Skeletal muscle satellite cell (primary cell): ENCODE results near the gene SCNN1A.
"Not testable (repeated sequence)": the region's sequence is repeated elsewhere in the genome, so short reads cannot be mapped to it uniquely, and the experiment has no call there.

ENCODE experiments used
- H3K27me3 ChIP-seq: 2 replicates; pipeline ENCODE4 v1.7.0; 2013; ENCODE audit warnings: low read length; ENCODE audit not compliant: control insufficient read depth, insufficient read depth
- H3K36me3 ChIP-seq: 2 replicates; pipeline ENCODE4 v1.7.0; 2013; ENCODE audit warnings: mild to moderate bottlenecking, control low read depth, low read length; ENCODE audit not compliant: insufficient read depth
- H3K4me1 ChIP-seq: 2 replicates; pipeline ENCODE4 v1.7.0; 2013; ENCODE audit warnings: low read length; ENCODE audit not compliant: control insufficient read depth, insufficient read depth
- H3K4me2 ChIP-seq: 2 replicates; pipeline ENCODE4 v1.7.0; 2013; ENCODE audit warnings: mild to moderate bottlenecking, low read length
- H3K4me3 ChIP-seq: 2 replicates; pipeline ENCODE4 v1.7.0; 2013; ENCODE audit warnings: low read length
- H3K9ac ChIP-seq: 2 replicates; pipeline ENCODE4 v1.7.0; 2013; ENCODE audit warnings: mild to moderate bottlenecking, low read depth, low read length, moderate library complexity
- H3K9me3 ChIP-seq: replicated peaks from 2 replicates; pipeline ENCODE4 v1.7.0; 2013; ENCODE audit warnings: mild to moderate bottlenecking, control low read depth, low read length

Gene SCNN1A

DNA sequence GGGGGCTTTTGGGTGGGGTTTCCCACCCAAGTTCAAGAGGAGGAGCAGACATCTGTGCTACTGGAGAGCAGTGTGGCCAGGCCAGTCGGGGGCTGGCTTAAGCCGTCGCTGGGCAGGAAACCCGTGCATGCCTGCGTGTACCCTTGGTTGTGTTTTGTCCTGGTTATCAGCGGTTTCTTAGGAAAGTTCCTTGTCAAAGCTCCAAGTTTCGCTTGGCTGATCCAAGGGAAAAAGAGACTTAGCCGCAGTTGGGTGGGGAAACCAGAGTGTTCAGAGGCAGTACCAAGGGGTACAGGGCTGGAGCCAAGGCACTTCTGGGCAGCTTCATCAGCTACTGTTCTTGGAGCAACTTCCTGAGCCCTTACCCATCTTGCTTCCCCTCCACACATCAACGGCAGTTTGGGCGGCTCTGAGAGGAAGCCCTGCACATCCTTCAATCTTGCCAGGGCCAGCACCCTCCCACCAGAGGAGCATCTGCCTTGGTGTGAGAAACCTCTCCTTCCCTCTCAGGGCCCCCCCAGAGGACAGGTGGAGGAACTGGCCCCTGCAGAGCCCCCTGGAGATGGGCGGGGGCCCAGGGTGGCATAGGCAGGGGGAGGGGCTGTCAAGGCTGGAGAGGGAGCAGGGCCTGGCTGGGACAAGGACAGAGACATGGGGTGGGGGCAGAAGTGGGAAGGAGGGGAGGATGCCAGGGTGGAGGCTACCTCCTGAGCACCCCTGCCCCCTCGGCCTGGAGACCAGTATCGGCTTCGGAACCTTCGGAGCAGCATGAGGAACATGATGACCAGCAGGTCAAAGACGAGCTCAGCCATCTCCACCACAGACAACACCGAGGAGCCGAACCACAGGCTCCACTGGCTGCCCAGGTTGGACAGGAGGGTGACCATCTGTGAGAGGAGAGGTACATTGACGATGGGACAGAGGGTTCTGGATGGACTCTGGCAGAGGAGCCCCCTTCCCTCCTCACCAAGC lies 27.7 kb downstream of the SCNN1A start:
- Histone ChIP-seq H3K4me3 (no peak overlapping the region), H3K4me2 (peak overlapping the region; percentile 1), H3K9ac (no peak overlapping the region), H3K9me3 (no peaks in the 10 kb centered on the region), H3K27me3 (no peaks in the 10 kb centered on the region), H3K4me1 (peaks cover 33% of the 10 kb centered on the region), H3K36me3 (no peaks in the 10 kb centered on the region)

DNA sequence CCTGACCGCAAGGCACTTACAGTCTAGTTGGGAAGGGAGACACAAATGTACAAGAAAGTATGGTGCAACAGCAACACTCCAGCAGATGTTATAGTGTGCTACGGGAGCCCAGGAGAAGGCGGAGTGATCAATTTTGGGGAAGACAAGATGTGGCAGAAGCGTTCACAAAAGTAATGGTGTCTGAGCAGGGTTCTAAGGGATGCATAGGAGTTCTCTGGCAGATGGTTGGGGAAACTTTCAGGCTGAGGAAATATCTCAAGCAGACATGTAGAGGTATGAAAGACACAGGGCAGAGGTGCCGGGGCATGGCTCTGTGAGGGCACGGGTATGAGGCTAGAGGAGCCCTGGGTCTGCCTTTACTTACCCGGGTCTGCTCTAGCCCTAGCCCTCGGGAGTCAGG lies 28.4 kb downstream of the SCNN1A start:
- Histone ChIP-seq H3K4me1 (peaks cover 38% of the 10 kb centered on the region), H3K27me3 (no peaks in the 10 kb centered on the region), H3K9ac (no peak overlapping the region), H3K9me3 (no peaks in the 10 kb centered on the region), H3K4me2 (no peak overlapping the region), H3K36me3 (no peaks in the 10 kb centered on the region), H3K4me3 (no peak overlapping the region)

DNA sequence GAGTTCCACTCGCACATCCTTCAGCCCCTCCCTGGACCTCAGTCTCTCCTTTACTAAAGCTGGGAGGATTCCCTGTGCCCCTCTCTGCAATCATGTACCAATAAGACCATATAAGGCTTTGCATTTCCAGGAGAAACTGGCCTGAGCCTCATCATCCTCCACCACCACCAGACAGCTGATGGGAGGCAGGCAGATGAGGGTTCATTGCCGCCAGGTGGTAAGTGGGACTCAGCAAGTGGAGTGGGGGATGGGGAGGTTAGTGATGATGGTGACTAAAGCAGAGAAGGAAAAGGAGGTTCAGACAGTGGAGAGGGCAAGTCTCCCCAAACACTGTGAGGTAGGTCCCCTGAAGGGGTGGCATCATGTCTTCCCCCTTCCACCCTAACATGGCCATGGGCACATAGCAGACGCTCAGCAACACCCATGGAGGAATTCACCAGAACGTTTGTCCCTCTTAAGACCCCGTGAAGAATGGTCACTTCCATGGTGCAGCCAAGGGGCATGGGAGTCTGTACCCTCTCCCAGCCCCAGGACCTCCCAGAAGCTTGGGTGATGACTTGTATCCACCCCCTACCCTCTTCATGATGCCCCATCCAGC lies 29.0 kb downstream of the SCNN1A start:
- peaks cover 38% of the 10 kb centered on the region for H3K4me1 ChIP-seq
- no peaks in the 10 kb centered on the region for H3K9me3 ChIP-seq
- H3K9ac ChIP-seq, result no peak overlapping the region
- H3K4me2 ChIP-seq, result no peak overlapping the region
- H3K27me3 ChIP-seq, result no peaks in the 10 kb centered on the region
- no peak overlapping the region for H3K4me3 ChIP-seq
- H3K36me3 ChIP-seq, result peaks cover 5% of the 10 kb centered on the region

DNA sequence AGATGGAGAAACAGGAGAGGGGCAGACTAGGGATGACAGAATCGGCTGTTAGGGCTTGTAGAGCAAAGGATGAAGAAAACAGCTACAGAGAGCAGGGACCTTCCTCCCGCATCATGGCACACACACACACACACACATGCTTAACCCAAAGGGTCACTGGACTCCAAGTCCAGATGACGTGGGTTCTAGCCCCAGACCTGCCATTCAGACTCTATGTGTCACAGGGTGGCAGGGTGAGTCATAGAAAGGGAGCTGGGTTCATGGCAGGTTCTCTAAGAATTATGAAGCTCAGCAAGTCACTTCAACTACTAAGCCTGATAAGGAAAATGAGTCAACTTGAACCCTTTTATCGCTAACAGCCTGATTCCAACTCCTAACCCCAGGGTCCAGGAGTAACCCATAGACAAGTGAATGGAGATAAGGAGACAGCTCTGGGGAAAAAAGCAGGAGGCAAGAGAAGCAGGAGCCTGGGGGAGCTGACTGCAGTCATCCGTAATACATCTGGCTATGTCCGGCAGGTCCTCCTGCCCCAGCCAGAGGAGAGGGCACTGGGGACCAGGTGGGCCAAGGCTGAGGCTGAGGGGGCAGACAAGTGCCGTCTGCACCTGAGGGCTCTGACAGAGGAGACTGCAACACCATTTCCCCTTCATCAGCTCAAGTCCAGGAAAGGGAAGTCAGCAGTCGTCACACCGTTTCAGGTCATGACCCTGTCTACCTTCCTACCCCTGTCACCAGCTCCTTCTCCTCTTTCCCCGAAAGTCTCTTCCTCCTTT lies 29.9 kb downstream of the SCNN1A start:
- Histone ChIP-seq H3K4me2 (peak overlapping the region; percentile 19), H3K9me3 (no peaks in the 10 kb centered on the region), H3K27me3 (no peaks in the 10 kb centered on the region), H3K4me1 (peaks cover 38% of the 10 kb centered on the region), H3K36me3 (peaks cover 13% of the 10 kb centered on the region), H3K4me3 (no peak overlapping the region), H3K9ac (no peak overlapping the region)

DNA sequence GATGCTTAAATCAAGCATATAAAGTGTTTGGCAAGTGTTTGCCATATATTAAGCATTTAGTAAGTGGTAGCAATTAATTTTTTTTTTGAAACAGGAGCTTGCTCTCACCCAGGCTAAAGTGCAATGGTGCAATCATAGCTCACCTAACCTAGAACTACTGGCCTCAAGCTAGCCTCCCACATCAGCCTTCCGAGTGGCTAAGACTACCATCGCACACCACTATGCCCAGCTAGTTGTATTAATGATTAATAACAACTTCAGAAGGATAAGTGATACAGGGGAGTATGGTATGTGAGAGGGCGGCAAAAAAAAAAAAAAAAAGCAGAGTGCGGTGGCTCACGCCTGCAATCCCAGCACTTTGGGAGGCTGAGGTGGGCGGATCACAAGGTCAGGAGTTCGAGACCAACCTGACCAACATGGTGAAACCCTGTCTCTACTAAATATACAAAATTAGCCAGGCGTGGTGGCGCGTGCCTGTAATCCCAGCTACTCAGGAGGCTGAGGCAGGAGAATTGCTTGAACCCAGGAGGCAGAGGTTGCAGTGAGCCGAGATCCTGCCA lies 31.2 kb downstream of the SCNN1A start:
- Histone ChIP-seq H3K4me1 (peaks cover 42% of the 10 kb centered on the region), H3K36me3 (peaks cover 22% of the 10 kb centered on the region)
- not testable (repeated sequence) for H3K9ac ChIP-seq, H3K4me3 ChIP-seq, H3K27me3 ChIP-seq, H3K9me3 ChIP-seq, H3K4me2 ChIP-seq

DNA sequence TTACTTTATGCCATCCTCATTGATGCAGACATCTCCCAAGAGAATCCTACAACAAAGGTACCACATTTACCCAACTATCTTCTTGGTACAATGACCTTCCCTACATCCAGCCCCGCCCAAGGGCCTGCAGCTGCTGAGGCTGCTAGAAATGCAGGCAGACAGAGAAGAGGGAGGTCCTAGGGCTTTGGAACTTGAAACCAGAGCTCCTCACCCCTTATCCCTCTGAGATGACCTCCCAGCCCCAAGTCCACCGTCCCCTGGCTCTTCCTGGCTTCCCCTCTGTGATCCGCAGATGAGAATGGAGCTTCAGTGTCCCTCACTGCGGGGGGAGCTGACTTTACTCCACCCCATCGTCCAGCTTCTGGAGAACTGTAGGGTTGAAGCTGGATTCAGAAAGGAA lies 31.8 kb downstream of the SCNN1A start:
- no peaks in the 10 kb centered on the region for H3K27me3 ChIP-seq
- H3K4me2 ChIP-seq, result peak overlapping the region; percentile 3
- H3K4me1 ChIP-seq, result peaks cover 49% of the 10 kb centered on the region
- H3K9ac ChIP-seq, result no peak overlapping the region
- peaks cover 28% of the 10 kb centered on the region for H3K36me3 ChIP-seq
- H3K4me3 ChIP-seq, result no peak overlapping the region
- no peaks in the 10 kb centered on the region for H3K9me3 ChIP-seq

DNA sequence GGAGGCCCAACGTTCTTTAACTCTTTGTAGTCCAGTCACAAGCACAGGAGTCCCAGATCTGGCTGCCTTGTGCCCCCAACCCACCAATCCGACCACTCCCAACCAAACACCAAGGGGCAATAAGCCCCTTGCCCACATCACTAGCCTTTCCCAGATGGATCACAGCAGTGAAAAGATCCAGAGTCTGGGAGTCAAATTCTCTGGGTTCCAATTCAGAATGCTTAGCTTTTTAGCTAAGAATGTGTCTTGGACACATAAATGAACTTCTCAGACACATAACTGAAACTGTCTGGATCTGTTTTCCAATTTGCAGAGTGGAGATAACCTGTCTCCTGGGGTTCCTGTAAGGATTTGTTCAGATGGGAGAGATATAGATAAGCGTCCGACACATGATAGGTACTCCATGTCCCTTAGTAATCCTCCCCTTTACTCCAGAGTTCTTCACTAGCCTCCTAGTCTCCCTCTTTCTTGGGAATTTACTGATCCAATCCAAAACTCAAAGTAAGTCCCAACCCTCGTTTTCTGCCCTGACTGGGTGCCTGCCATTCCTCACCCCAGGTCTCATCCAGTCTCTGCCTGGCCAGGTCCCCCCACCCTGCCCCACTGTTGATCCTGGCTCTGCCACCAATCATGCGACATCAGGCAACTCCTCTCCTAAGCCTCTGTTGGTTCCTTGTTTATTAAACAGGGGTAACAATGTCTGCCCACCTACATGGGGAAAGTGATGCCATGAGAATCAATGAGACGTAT lies 33.0 kb downstream of the SCNN1A start:
- Histone ChIP-seq H3K36me3 (peaks cover 40% of the 10 kb centered on the region), H3K4me2 (peak overlapping the region; percentile 92), H3K4me1 (peaks cover 56% of the 10 kb centered on the region), H3K9ac (peak overlapping the region; percentile 97), H3K27me3 (no peaks in the 10 kb centered on the region), H3K9me3 (no peaks in the 10 kb centered on the region), H3K4me3 (peak overlapping the region; percentile 90)

DNA sequence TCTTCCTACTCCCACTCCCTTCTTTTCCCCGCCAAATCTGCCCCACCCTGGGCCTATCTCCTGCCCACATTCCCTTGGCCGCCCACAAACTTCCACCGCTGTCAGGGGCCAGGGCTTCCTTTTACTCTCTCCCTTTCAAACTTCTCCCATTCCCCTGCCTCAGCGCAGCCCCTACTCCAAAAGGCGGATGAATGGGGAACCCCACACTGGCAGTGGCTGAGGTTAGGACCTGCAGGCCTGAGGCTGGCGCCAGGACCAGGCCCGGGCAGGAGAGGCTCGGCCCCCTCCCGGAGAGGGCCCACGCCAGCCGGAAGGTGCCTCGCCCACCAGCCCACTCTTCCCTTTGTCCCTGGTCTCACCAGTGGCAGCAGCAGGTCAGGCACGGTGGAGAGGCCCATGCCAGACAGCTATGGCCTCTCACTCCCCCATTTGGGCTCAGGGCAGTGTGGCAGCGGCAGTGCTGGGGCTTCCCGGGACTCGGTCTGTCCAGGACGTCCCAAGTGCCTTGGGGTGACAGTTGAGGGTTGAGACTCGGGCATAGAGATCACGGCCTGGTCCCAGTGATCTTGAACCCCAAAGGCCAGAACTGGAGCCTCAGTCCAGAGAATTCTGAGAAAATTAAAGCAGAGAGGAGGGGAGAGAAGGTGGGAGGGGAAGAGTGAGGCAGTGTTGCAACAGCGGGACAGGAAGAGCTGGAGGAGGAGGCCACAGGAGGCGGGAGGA lies 33.8 kb downstream of the SCNN1A start, which contains the start of gene TNFRSF1A:
TNFRSF1A (minus strand) TSS at position 660 of the 723 bp plus-strand sequence; CDS start at position 398, 262 bp downstream.
- H3K36me3 ChIP-seq, result peaks cover 41% of the 10 kb centered on the region
- H3K4me2 ChIP-seq, result peak within 1 kb of the TSS; percentile 92
- H3K4me1 ChIP-seq, result peaks cover 60% of the 10 kb centered on the region
- peak within 1 kb of the TSS; percentile 90 for H3K4me3 ChIP-seq
- no peaks in the 10 kb centered on the region for H3K9me3 ChIP-seq
- no peaks in the 10 kb centered on the region for H3K27me3 ChIP-seq
- H3K9ac ChIP-seq, result peak within 1 kb of the TSS; percentile 97

DNA sequence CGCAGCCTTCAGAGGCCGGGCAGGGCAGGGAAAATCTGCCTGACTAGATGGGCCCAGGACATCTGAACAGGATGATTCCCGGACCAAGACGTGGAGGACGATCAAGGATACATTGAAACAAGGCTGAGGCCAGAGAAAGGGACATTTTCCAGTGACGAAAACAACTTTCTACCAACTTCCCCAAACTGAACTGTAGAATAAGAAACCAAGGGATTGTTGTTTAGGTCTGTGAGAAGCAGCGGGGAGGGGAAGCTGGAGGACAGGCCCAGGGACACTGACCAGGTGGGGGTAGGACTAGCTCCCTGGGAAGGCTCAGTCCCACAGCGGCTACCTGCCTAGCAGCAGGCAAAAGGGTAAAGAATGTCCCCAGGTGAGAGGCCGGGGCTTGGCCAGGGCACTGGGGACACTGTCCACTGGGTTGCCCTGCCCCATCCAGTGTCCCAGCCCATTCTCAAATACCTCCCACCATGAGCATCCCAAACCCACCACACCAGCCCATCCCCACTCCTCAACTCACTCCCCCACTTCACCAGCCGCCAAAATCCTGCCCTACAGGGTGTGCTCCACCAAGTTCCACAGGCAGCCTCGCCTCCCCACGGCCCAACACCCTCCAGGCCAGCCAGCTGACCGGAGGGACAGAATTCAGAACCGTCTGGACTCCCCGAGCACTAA lies 34.5 kb downstream of the SCNN1A start:
- peaks cover 64% of the 10 kb centered on the region for H3K4me1 ChIP-seq
- H3K4me2 ChIP-seq, result peak overlapping the region; percentile 92
- H3K4me3 ChIP-seq, result peak overlapping the region; percentile 90
- H3K36me3 ChIP-seq, result peaks cover 41% of the 10 kb centered on the region
- H3K9me3 ChIP-seq, result no peaks in the 10 kb centered on the region
- no peaks in the 10 kb centered on the region for H3K27me3 ChIP-seq
- peak overlapping the region; percentile 97 for H3K9ac ChIP-seq
